Right ventricle myocardium inferior (tissue), 1 donor: Measurements from ENCODE around the gene KLHL17. TPM values are rescaled to one million over a fixed set of nuclear protein-coding genes. Genes with fewer than 3 reads are reported as not detected.

Source experiments
- total RNA-seq: library from RNA; stranded (reverse); fragmentation: NEBNext Ultra II Directional; extraction: Animal tissue kit (Norgen Biotek cat#: 25700); gene quantifications from one replicate; pipeline ENCODE4 v1.2.1, GENCODE V29; 2021
- donor health status: DM: no; HTN: yes; CAD: no; lungs with severe emphysema.

Gene KLHL17
- total RNA-seq, 1 donor from 2014 or later, result 7.0 TPM

Other genes starting within 250 kb of the KLHL17 start
- 1.7 TPM for gene SAMD11, start 36.7 kb upstream of the KLHL17 start, total RNA-seq
- 41.7 TPM for gene NOC2L, start 1.3 kb upstream of the KLHL17 start, total RNA-seq
- not detected for gene PLEKHN1, start 5.9 kb downstream of the KLHL17 start, total RNA-seq
- gene PERM1, start 21.5 kb downstream of the KLHL17 start, total RNA-seq, result 174 TPM
- 36.7 TPM for gene HES4, start 39.5 kb downstream of the KLHL17 start, total RNA-seq
- 19.2 TPM for gene ISG15, start 52.9 kb downstream of the KLHL17 start, total RNA-seq
- gene AGRN, start 59.5 kb downstream of the KLHL17 start, total RNA-seq, result 14.1 TPM
- gene RNF223, start 113.7 kb downstream of the KLHL17 start, total RNA-seq, result not detected
- 2.9 TPM for gene C1orf159, start 155.5 kb downstream of the KLHL17 start, total RNA-seq
- 0.24 TPM for gene TTLL10, start 213.3 kb downstream of the KLHL17 start, total RNA-seq
- gene TNFRSF18, start 246.0 kb downstream of the KLHL17 start, total RNA-seq, result not detected